ENCODE results near the gene EFCAB11. TPM values are rescaled to one million over a fixed set of nuclear protein-coding genes. Genes with fewer than 3 reads are reported as not detected.

EFCAB11 gene
- total and polyA plus RNA-seq, 2 of the 8 experiments (the other 6 are each of a cell fraction or from before 2014, with no cell fraction given): 6.8 to 12.8 TPM

GRCh38 chr14:89927186-89927865, 27.2 kb downstream of the EFCAB11 start:
- H3K18ac ChIP-seq (ENCODE audit: extremely low read depth, low read length): no peak overlapping the region
- H2BK12ac ChIP-seq (ENCODE audit: low read depth, low read length): no peak overlapping the region
- no peak overlapping the region for H3K14ac ChIP-seq (ENCODE audit: insufficient read length)
- no peak overlapping the region for H2BK15ac ChIP-seq (ENCODE audit: low read length)
- no peaks in the 10 kb centered on the region for H3K79me1 ChIP-seq (ENCODE audit: low read depth, low read length)
- H4K20me1 ChIP-seq (replicated peaks in 1 of 2; ENCODE audit: control insufficient read depth in 1 of 2, insufficient read depth in 2 of 2, low read length in 2 of 2): no peaks in the 10 kb centered on the region
- H3K27ac ChIP-seq (ENCODE audit: low read depth, low read length): no peak overlapping the region
- no peak overlapping the region for H2BK5ac ChIP-seq (ENCODE audit: low read depth, low read length)
- H3K56ac ChIP-seq (replicated peaks; ENCODE audit: insufficient read length, low read depth, low read length): no peak overlapping the region
- H3K4me3 ChIP-seq (ENCODE audit: extremely low read depth in 1 of 4, insufficient read depth in 2 of 4, low read depth in 3 of 4, low read length in 4 of 4): no peak overlapping the region
- H3K79me2 ChIP-seq (ENCODE audit: control insufficient read depth in 1 of 2, insufficient read depth in 2 of 2, low read length in 2 of 2): no peaks in the 10 kb centered on the region
- no peak overlapping the region for H4K8ac ChIP-seq (ENCODE audit: extremely low read depth, insufficient read depth, low read length)
- H4K91ac ChIP-seq (replicated peaks; ENCODE audit: insufficient read length, low read length): no peak overlapping the region
- DNase-seq (ENCODE audit: low read depth in 1 of 2, low spot score in 2 of 2) (no peak), FAIRE-seq (no peak)
- no peak overlapping the region for H2BK120ac ChIP-seq (replicated peaks; ENCODE audit: low read depth, low read length)
- H3K36me3 ChIP-seq (ENCODE audit: control insufficient read depth in 2 of 4, insufficient read depth in 4 of 4, low read length in 3 of 4): no peaks in the 10 kb centered on the region; a peak in 1 of 8 replicates
- no peaks in the 10 kb centered on the region; a peak in 1 of 7 replicates for H3K4me1 ChIP-seq (replicated peaks in 1 of 4; ENCODE audit: control insufficient read depth in 3 of 4, insufficient read depth in 4 of 4, low read length in 3 of 4)
- no peaks in the 10 kb centered on the region for H3K23me2 ChIP-seq (ENCODE audit: low read depth, low read length)
- H2AK5ac ChIP-seq (ENCODE audit: low read depth, low read length): no peak overlapping the region
- no peak overlapping the region for H3K4ac ChIP-seq (replicated peaks; ENCODE audit: insufficient read length, low read depth, low read length)
- WGBS, 2 experiments (ENCODE audit: extremely low coverage in 1 of 2, insufficient coverage in 1 of 2, insufficient read length in 1 of 2, insufficient replicate concordance in 2 of 2, low coverage in 1 of 2, low lambda C conversion rate in 2 of 2, missing lambda C conversion rate in 1 of 2): 95% methylated on average over 13 of the region's 13 CpGs; no CpG with 5 or more reads in 1 of the 2 experiments
- H4K5ac ChIP-seq (ENCODE audit: insufficient read length, low read depth, low read length): no peak overlapping the region
- no peak overlapping the region for H3K4me2 ChIP-seq (ENCODE audit: insufficient read depth in 1 of 2, low read depth in 2 of 2, low read length in 2 of 2)
- ChIA-PET CTCF (ENCODE audit: partially characterized antibody) (interaction anchor here (1.2 to 5.9 kb wide), 3 partner anchors 11 to 118 kb away, joined by 3 to 41 read pairs (median 5); no protein-coding TSS in a partner anchor), POLR2A (ENCODE audit: partially characterized antibody) (interaction anchor here (1.7 kb wide), 1 partner anchor 12 kb away, joined by 5 read pairs; no protein-coding TSS in a partner anchor)
- no peaks in the 10 kb centered on the region for H3K9me3 ChIP-seq (ENCODE audit: insufficient read depth in 2 of 2, low read depth in 1 of 2, low read length in 1 of 2)
- H2AFZ ChIP-seq (ENCODE audit: low read length): no peak overlapping the region
- no peak overlapping the region for H3K9ac ChIP-seq (replicated peaks in 1 of 4; ENCODE audit: extremely low read depth in 1 of 4, low read depth in 3 of 4, low read length in 3 of 4)
- H3K27me3 ChIP-seq (replicated peaks in 1 of 4; ENCODE audit: control insufficient read depth in 3 of 4, extremely low read depth in 1 of 4, insufficient read depth in 3 of 4, low read length in 3 of 4): no peaks in the 10 kb centered on the region
- no peak overlapping the region for H2BK20ac ChIP-seq (ENCODE audit: low read length)
- H3K23ac ChIP-seq (ENCODE audit: insufficient read length): no peak overlapping the region
- TF ChIP-seq NRF1 (IDR thresholded peaks at IDR 0.05; ENCODE audit: low read depth, low read length) (no peak), SIRT6 (IDR thresholded peaks at IDR 0.05; ENCODE audit: low read length) (no peak), POLR2AphosphoS5 (IDR thresholded peaks at IDR 0.05; ENCODE audit: low read depth, low read length) (no peak), CREB1 (IDR thresholded peaks at IDR 0.05) (no peak), GABPA (IDR thresholded peaks at IDR 0.05; ENCODE audit: borderline replicate concordance, insufficient read depth, low read length) (no peak), POLR2A (IDR thresholded peaks at IDR 0.05; ENCODE audit: control extremely low read depth in 1 of 2, low read depth in 2 of 2, low read length in 2 of 2) (no peak), TCF12 (IDR thresholded peaks at IDR 0.05; ENCODE audit: low read depth, low read length) (no peak), RFX5 (IDR thresholded peaks at IDR 0.05; ENCODE audit: borderline replicate concordance, low read depth, low read length) (no peak), EP300 (IDR thresholded peaks at IDR 0.05; ENCODE audit: borderline replicate concordance in 1 of 2, low read depth in 2 of 2, low read length in 2 of 2) (no peak), EGR1 (IDR thresholded peaks at IDR 0.05; ENCODE audit: borderline replicate concordance, low read depth, low read length) (no peak), NANOG (IDR thresholded peaks at IDR 0.05; ENCODE audit: insufficient read depth, low read depth, low read length, poor library complexity, severe bottlenecking) (no peak)
- TF ChIP-seq, protein P1, sequence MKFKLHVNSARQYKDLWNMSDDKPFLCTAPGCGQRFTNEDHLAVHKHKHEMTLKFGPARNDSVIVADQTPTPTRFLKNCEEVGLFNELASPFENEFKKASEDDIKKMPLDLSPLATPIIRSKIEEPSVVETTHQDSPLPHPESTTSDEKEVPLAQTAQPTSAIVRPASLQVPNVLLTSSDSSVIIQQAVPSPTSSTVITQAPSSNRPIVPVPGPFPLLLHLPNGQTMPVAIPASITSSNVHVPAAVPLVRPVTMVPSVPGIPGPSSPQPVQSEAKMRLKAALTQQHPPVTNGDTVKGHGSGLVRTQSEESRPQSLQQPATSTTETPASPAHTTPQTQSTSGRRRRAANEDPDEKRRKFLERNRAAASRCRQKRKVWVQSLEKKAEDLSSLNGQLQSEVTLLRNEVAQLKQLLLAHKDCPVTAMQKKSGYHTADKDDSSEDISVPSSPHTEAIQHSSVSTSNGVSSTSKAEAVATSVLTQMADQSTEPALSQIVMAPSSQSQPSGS (IDR thresholded peaks at IDR 0.05; ENCODE audit: low read length): no peak
